HG03139 (cell line): Measurements from ENCODE around the gene MED26.
A peak's percentile ranks its signal among the peaks of the same experiment; 100 is the strongest.

Experiments
- ATAC-seq: cut with Tn5 transposase; IDR thresholded peaks from one replicate; pipeline ENCODE4 v1.9.1; 2021; ENCODE audit not compliant: unreplicated experiment

MED26 gene

DNA sequence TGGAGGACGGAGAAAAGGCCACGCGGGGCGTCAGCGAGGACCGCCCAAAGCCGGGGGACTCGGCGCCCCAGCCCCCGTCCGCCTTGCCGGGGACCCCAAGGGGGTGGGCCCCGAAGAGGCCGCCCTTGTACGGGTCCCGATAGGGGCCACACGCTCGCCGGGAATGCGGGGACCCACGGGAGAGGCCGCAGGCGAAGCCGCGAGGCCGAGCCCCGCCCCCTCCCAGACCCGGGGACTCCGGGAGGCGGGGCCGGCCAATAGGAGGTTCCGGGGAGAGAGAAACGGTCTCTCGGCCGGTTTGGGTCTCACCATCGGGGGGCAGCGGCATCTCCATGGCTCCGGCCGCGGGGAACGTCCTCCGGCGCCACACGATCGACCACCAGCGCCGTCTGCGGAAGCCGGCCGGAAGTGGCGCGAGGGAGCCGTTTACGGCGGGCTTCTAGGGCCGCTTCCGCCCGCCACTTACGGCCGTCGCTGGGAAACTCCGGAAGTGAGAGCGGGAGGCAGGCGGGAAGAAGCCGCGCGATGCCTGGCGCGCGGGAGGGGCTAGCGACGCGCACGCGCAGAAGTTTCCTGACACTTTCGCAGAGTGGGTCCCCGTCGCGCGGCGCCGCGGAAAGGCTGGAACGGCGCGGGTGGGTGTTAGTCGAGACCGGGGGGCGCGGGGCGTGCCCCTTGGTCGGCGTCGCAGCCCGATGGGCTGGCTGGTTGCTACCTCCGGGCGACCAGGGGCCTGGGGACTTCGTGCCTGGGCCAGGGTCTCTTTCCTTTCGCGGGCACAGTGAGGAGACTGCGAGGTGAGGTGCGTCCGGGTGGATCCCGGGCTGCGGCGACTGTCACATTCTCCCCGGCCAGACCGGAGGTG lies 85.7 kb downstream of the MED26 start, which contains the start of gene CHERP:
Gene CHERP (minus strand): TSS at position 393 of the 865 bp plus-strand sequence. CDS start 59 bp downstream, at position 334.
- ATAC-seq = peak; percentile 60

DNA sequence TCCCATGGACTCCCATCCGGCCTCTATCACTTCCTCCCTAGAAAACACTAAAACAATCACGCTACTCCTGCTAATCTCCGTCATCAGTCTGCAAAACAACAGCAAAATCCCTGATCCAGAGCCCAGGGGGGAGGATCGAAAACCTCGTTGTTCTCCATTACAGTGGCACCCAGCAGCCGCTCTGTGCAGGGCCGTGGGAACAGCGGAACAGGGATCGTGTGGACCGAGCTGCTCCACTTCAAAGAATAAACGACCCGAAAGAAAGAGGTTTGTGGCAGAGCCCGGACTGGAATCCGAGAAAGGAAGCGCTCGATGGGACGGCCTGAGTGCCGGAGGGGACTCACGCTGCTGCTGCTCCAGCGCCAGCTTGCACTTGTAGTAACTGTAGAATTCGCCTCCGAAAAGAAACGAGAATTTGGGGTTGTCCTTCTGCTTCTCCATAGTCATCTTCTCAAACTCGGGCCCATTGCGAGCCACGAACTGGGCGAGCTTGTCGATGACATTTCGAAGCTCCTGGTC lies 86.4 kb downstream of the MED26 start:
- peak; percentile 4 for ATAC-seq

DNA sequence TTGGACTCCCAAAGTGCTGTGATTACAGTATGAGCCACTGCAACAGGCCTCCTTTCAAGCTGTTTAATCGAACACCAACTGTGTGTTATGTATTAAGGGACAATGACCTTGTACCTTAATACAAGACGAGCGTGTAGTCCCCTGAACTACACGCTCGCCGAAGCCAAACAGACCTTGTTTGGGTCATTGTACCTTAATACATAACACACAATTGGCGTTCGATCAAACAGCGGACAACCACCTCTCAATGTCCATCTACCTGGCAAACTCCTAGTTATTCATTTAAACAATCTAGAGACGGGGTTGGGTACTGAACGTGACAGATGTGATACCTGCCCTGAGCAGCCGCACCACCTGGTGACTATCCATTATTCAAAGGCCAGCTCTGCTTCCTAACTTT lies 87.1 kb downstream of the MED26 start:
- no peak for ATAC-seq

DNA sequence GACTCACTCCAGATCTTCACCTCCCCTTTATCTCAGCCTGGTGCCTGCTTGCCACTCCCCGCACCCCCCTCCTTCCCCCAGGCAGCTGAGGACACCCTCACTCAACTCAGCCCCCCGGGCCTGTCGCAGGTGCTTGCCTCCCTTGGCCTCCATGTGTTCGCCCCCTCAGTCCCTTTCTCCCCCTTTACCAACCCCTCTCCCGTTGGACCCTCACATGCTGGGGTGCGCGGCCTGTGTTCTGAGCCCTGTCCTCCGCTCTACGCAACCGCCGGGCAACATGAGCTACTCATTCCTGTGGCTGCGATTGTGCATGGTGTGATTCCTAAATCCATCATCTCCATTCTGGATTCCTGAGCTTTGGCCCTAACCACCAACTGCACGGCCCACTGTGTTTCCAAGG lies 90.9 kb downstream of the MED26 start:
- ATAC-seq = no peak

DNA sequence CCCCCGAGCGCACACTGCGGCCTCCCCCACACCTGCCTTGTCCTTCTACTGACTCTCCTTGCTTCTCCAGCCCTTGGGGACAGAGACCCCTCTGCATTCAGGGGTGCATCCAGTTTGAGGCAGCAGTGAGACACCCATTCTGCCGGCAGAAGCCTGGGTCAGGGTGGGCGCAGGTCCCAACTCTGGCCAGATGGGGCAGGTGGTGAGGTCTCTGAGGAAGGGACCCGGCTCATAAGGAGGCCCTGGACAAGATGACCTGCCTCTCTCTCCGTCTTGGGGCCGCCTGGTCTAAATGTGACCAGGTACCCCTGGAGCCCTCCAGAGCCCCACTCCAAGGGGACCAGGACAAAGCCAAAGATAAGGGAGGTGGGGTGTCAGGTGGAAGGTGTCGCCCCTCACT lies 91.9 kb downstream of the MED26 start:
- ATAC-seq = no peak

DNA sequence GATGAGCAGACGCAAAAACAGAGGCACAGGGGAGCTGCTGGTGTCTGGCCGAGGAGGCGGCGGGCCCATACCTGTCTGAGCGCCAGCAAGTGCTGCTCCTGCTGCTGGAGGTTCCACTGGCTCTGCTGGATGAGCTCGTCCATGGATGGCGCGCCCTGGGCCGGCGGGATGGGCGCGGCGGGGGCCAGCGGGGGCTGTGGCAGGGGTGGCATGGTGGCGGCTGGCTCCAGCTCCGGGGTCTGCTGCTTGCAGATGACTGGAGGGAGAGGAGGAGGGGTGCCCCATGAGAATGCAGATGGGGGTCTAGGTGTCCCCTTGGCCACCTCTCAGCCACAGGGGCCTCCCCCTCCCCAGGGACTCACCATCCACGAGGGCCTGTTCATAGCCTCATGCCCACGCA lies 92.6 kb downstream of the MED26 start:
- ATAC-seq = no peak

DNA sequence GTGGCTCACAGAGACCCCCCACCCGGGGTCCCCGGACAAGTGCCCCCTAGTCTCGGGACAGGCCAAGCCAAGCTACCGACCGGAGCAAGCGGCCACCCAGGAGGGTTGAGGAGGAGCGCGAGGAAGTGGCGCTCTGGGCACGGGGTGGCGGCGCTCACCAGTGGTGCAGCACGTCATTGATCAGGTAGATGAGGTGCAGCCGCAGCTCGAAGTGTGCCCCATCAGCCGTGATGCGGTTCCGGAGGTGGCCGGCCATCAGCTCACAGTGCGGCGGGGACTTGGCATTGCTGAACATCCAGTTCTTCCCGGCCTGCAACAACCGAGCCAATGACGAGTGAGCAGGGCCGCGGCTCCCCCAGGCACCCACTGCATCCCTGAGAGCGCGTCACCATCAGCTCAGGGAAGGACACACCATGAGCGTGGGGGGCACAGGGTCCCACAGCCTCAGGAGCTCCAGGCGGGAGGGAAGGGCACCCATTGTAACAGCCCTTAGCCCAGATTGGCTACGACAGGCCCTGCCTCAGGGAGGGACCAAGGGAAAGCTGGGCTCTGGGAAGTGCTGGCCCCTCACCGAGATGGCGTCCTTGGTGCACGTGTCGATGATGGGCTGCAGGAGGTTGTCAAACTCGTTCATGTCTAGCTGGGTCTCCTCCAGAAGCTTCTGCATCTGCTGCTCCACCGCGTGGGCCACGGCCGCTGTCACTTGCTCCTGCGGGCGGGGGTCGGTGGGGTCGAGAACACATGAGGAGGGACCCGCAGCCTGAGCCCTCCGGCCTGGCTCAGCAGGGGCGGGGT lies 95.4 kb downstream of the MED26 start:
- no peak for ATAC-seq

DNA sequence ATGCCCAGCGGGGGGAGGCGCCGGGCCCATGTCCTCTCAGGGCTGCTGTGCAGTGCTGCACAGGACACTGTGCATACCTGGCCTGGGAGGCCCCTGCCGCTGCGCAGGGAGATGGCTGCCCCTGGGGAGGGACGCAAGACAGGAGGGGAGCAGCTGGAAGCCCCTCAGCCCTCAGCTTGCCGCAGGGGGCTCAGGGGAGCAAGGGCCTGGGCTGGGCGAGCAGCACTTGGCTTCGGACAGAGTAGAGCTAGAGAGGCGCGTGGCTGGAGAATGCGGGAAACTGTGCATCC lies 96.7 kb downstream of the MED26 start:
- ATAC-seq = no peak

DNA sequence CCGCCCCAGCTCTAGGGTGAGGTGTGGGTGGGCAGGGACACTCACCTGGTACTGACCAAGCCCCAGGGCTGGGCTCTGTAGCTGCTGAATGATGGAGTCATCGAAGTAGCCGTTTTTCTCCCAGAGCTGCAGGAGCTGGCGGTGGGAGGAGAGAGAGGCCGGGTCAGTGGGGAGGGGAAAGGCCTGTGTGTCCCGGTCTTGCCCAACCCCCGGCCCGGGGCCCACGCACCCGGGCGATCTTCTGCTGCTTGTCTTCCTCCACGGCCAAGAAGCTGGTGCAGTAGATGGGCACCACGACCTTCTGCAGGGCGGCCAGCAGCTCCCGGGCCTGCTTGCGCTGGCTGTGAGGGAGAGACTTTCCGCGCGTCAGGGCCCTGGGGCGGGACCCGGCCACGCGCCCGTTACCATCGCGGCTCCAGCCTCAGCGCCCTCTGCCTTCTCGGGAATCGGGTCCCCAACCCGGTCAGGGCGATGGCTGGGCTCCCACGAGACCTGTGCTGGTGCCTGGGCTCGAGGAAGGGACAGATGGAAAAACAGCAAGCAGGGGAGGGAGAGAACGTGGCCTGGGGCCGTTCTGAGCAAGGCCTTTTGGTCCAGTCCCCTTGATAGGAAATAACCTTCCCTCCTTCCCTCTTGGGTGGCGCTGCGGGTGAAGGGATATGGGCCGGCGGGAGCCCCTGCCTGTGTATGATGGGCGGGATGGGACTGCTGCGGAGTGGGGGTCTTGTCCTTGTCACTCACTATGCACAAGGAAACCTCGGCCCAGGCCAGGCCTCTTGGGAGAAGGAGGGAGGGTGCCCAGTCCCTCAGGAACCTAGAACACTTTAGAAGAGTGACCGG lies 97.2 kb downstream of the MED26 start:
- no peak for ATAC-seq

DNA sequence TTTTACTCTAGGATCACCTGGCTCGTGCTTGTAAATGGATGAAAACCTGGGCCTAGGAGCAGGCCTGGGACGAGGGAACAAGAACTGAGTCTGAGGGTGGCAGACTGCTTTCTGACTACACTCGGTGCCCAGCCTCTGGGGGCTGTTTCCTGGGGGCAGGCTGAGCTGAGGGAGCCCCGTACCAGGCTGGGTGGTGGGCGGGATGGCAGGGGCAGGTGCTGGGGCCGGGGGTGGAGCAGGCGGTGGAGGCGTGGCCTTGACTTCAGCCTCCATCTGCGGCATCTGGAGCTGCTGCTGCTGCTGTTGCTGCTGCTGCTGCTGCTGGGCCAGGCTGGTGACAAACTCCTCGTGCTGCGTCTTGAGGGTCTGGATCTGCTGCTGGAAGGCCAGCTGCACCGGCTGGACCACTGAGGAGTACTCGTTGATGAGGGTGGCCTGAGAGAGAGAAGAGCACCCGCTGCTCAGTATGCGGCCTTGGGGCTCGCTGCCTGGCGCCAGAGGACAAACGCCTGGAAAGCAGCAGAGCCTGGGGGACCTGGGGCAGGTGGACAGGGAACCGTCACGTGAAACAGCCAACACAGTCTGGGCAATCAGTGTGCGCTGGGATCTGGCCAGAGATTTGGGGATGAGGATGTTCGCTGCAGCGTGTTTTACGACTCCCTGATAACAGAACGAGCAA lies 98.4 kb downstream of the MED26 start:
- ATAC-seq = no peak

DNA sequence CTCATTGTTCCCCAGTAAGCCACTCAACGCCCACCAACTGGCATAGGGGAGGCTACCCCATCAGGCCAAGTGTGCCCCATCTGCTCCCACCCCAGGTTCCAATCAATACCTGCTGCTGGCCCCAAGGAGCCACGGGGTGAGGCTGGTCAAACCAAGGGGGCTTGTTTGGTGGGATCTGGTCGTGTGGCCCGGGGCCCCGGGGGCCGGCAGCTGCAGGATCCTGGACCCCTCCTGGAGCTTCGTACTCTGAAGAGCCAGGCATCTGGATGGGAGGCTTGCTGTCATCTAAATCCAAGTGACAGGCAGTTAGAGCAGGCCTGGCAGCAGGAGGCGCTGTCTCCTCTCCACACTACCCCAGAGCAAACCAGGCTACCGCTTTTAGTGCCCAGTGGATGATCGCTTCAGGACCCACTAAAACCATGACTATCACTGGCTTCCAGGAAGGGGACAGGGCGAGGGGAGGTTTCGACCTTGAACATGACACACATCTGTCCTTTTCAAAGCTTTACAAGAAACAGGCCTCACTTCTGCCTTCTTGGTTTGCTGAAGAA lies 100.0 kb downstream of the MED26 start:
- no peak for ATAC-seq

DNA sequence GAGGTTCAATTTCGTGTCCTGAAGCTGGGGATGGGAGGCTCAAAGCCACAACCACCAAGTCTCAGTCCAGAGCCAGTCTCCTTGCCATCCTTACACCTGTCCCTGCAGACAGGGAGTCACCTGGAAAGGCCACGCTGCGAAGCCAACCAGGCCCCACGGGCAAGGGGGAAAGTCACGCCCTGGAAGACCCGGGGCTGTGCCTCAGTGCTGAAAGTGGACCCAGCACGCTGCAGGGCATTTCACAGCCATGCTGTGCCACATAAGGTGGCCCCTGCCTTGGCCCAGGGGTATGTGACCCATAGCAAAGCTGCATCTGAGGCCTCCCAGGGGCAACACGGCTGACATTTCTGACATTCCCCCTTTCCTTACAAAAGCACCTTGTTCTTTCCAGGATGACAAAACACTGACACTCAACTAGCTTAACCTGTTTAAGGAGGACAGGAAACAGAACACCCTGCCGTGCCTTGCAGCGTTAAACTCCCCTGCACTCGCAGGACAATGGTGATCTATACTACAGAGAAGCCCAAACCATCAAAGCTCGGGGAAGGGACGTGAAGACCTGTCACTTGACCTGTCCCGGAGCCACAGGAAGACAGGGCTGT lies 100.6 kb downstream of the MED26 start:
- no peak for ATAC-seq

DNA sequence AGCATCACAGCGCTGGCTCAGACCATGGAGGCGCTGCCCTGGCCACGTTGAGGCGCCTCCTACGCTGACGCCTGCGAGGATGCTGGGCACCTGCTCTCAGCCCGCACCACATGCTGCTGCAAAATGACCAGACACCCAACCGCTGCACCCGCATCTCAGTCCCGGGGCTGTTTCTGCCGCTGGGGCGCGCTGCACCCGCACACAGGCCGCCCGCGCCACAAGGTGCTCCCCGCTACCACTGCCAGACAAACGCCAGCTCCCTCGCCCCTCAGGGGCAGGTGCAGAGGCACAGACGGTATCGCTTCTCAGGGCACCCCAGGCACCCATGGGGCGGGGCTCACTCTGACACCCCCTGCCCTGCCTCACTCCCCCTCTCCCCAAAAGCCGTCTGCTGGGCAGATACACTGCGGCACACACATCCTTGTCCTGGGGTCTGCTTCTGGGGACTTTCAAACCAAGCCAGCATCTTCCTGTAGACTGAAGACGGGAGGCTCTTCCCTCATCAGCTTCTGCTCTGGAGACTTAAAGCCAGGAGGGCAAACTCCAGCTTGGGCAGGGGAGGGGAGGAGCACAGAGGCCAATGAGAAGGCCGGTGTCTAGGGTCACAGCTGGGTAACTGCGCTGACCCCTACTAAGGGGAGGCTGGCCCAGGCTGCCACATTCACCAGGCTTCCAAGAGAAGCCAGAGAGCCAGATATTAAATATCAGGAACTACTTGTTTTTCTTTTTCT lies 102.1 kb downstream of the MED26 start:
- no peak for ATAC-seq

DNA sequence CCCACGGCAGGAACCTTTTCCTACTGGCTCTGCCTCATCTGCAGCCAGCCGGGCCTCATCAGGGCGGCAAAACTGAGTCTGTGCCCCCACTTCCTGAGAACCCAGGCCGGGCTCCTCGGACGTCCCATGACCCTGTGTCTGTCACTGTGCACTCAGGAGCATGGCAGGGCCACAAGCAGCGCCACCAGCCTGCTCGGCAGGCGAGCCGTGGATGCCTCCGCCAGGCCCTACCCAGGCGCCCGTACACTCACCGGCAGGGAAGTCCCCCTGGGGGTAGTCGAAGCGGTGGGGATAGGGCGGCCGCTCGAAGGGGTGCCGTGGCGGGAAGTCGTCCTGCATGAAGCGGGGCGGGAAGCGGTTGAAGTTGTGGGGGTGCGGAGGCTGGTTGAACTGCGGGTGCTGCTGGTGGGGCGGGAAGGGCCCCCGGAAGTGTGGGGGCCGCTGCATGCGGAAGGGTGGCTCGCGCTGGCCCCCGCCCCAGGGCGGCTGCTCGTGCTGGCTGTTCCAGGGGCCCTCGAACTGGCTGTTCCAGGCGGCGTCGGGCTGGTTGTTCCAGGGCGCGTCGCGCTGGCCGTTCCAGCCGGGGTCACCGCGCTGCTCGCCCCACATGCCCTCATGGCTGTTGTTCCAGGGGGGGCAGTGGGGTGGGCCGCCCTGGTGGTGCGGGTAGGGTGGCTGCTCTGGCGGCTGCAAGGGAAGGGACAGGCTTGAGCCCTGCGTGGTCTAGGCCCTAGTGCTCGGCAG lies 102.8 kb downstream of the MED26 start:
- ATAC-seq = no peak
